Immature natural killer cell (primary cell): ENCODE data around the gene HAT1. TPM values are rescaled to one million over a fixed set of nuclear protein-coding genes. Genes with fewer than 3 reads are reported as not detected.
"Not testable (repeated sequence)": the region's sequence is repeated elsewhere in the genome, so short reads cannot be mapped to it uniquely, and the experiment has no call there.

Source experiments
- DNase-seq, 3 donors: peaks; one replicate each; pipeline ENCODE4 v3.0.0; 2022; ENCODE audit warnings: mixed read lengths in 1 of 3
- H3K27ac Mint-ChIP-seq, 6 donors: one replicate each; pipeline ENCODE4 v1.8.0; 2020; ENCODE audit warnings: mixed read lengths in 6 of 6, mild to moderate bottlenecking in 5 of 6, inconsistent platforms in 4 of 6, moderate library complexity in 3 of 6
- H3K27me3 Mint-ChIP-seq, 3 donors: one replicate each; pipeline ENCODE4 v1.8.0; 2020 to 2021; ENCODE audit warnings: low read depth in 3 of 3, mild to moderate bottlenecking in 3 of 3, mixed read lengths in 3 of 3, moderate library complexity in 3 of 3, inconsistent platforms in 1 of 3
- H3K36me3 Mint-ChIP-seq, 3 donors: one replicate each; pipeline ENCODE4 v1.8.0; 2020; ENCODE audit warnings: mixed read lengths in 3 of 3, inconsistent platforms in 2 of 3, mild to moderate bottlenecking in 2 of 3
- H3K4me1 Mint-ChIP-seq, 2 donors: one replicate each; pipeline ENCODE4 v1.8.0; 2020; ENCODE audit warnings: inconsistent platforms in 2 of 2, mild to moderate bottlenecking in 2 of 2, mixed read lengths in 2 of 2, moderate library complexity in 1 of 2
- H3K4me3 Mint-ChIP-seq, 5 donors: one replicate each; pipeline ENCODE4 v1.8.0; 2020; ENCODE audit warnings: mild to moderate bottlenecking in 5 of 5, mixed read lengths in 5 of 5, inconsistent platforms in 3 of 5, moderate library complexity in 3 of 5
- H3K9me3 Mint-ChIP-seq, 6 donors: one replicate each; pipeline ENCODE4 v1.8.0; 2020; ENCODE audit warnings: mild to moderate bottlenecking in 6 of 6, mixed read lengths in 6 of 6, inconsistent platforms in 4 of 6, moderate library complexity in 3 of 6
- polyA plus RNA-seq, 3 donors: library from polyadenylated mRNA; unstranded; fragments of 300-500 nt; fragmentation: Illumina TruSeq; gene quantifications; one replicate each; pipeline ENCODE4 v1.2.3, GENCODE V29; 2021

HAT1 gene
- polyA plus RNA-seq, 3 donors from 2014 or later: 49.0 to 103 (median 70.6) TPM

DNA sequence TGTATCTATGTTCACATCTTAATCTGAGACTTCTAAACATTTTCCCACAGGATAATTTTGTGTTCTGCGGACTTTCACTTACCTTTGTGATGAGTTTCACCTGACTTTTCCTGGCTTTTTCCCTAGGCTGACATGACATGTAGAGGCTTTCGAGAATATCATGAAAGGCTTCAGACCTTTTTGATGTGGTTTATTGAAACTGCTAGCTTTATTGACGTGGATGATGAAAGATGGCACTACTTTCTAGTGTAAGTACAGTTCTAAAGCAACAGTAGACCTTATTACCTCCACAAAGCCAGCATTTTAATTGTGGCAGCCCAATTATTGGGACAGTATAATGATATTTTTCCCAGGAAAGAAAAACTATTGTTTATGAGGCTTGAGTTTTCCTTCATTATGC lies 43.4 kb downstream of the HAT1 start:
- no peak overlapping the region for H3K4me3 Mint-ChIP-seq

DNA sequence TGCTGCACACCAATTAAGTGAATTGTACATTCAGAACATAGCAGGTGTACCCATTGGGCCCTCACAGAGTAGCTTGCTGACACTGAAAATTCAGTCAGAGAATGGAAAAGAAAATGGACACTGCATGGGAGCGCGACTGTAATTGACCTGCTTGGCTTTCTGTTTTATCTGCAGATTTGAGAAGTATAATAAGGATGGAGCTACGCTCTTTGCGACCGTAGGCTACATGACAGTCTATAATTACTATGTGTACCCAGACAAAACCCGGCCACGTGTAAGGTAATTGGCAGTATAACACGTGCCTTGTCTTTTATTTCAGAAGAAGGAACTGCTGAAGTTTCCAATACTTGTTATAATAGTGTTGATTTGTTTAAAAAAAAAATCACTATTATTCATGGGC lies 44.0 kb downstream of the HAT1 start:
- peaks cover 3 to 6% of the 10 kb centered on the region in 2 donors for H3K4me1 Mint-ChIP-seq
- H3K9me3 Mint-ChIP-seq: no peaks in the 10 kb centered on the region
- H3K4me3 Mint-ChIP-seq: no peak overlapping the region
- no peak for DNase-seq
- H3K27me3 Mint-ChIP-seq: no peaks in the 10 kb centered on the region
- peaks cover 8 to 24% (median 14%) of the 10 kb centered on the region in 3 donors for H3K36me3 Mint-ChIP-seq
- no peak overlapping the region for H3K27ac Mint-ChIP-seq

More for the DNA sequence above, 43.4 kb downstream of the HAT1 start:
- Mint-ChIP-seq H3K36me3 (peaks cover 8 to 23% (median 13%) of the 10 kb centered on the region in 3 donors), H3K4me1 (peaks cover 4 to 6% of the 10 kb centered on the region in 2 donors), H3K9me3 (no peaks in the 10 kb centered on the region), H3K27me3 (no peaks in the 10 kb centered on the region), H3K27ac (no peak overlapping the region)
- DNase-seq: no peak

DNA sequence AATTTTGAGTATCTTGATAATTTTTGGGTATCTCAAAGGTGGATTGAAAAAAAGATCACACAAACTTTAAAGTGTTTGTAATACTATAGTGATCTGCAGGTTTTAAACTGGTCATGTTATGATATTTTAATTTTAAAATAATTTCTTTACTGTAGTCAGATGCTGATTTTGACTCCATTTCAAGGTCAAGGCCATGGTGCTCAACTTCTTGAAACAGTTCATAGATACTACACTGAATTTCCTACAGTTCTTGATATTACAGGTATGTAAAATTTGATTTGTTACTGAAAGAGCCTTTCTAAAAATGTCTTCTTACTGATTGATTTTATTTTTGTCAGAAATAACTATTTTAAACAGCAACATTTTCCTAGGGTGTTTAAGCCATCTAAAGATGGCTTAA lies 44.4 kb downstream of the HAT1 start:
- no peak for DNase-seq
- no peaks in the 10 kb centered on the region for H3K27me3 Mint-ChIP-seq
- H3K4me1 Mint-ChIP-seq: peaks cover 3 to 6% of the 10 kb centered on the region in 2 donors
- H3K4me3 Mint-ChIP-seq: no peak overlapping the region
- no peaks in the 10 kb centered on the region for H3K9me3 Mint-ChIP-seq
- no peak overlapping the region for H3K27ac Mint-ChIP-seq
- H3K36me3 Mint-ChIP-seq: peaks cover 8 to 28% (median 16%) of the 10 kb centered on the region in 3 donors

DNA sequence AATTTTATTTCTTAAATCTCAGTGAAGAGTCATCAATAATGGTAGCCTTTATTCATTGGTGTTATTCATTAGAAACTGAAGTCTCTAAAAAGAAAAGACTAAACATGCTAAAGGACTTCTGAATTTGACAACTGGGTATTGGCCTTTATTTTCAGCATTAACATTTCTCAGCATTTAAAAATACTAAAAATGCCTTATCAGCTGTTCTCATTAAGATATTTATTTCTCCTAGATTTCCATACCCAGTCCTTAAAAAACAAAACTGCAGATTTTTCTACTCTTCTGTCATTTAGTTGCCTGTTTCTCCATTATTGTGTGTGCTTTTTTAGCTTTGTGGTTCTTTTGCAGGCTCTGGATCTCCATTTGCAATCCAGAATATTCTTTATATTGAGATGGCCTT lies 46.2 kb downstream of the HAT1 start:
- Mint-ChIP-seq H3K27me3 (no peaks in the 10 kb centered on the region), H3K27ac (peak overlapping the region in 2 of 6 donors; percentile 28 to 78), H3K4me3 (no peak overlapping the region), H3K36me3 (peaks cover 8 to 35% (median 20%) of the 10 kb centered on the region in 3 donors), H3K4me1 (peaks cover 0 to under 1% of the 10 kb centered on the region in 2 donors), H3K9me3 (no peaks in the 10 kb centered on the region)
- DNase-seq: no peak

DNA sequence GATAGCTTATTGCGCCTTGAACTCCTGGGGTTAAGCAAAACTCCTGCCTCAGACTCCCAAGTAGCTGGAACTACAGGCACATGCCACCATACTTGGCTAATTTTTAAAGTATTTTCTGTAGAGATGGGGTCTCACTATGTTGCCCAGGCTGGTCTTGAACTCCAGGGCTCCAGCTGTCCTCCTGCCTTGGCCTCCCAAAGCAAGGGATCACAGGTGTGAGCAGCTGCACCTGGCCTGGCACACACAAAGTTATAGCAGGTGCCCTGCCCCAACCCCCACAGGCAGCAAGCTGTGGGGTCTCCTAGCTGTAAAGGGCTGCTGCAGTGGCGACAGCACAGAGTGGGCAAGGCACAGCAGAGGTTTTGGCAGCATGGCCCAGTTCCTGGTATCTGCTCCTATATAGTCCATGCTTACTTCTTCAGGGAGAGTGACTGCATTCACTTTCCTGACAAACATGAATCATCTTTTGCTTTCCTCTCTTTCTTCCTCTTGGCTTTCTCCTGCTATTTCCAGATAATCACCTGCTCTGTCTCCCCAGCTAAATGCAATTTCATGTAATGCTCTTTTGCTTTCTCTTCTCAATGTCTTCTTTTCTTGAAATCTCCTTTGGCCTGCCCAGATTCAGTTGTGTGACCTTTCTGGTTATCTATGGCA lies 50.2 kb downstream of the HAT1 start:
- peak overlapping the region in 2 of 6 donors; percentile 0 to 2 for H3K27ac Mint-ChIP-seq
- peaks cover 12 to 29% (median 12%) of the 10 kb centered on the region in 3 donors for H3K36me3 Mint-ChIP-seq
- no peaks in the 10 kb centered on the region for H3K27me3 Mint-ChIP-seq
- no peak for DNase-seq
- H3K4me1 Mint-ChIP-seq: no peaks in the 10 kb centered on the region
- H3K9me3 Mint-ChIP-seq: no peaks in the 10 kb centered on the region
- no peak overlapping the region for H3K4me3 Mint-ChIP-seq

DNA sequence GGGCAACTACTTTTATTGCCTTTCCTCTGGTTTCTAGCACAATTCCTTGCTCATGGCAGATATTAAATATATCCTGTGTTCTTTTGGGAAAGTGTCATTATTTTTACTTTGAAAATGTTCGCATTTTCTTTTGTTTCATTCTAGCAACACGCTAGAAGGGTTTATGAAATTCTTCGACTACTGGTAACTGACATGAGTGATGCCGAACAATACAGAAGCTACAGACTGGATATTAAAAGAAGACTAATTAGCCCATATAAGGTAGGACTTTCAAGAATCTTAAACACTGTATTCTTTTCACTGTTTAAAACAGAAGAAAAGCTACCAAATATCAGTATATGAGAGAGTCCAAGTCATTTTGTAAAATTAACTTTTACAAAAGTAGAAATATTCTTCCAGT lies 56.8 kb downstream of the HAT1 start:
- no peaks in the 10 kb centered on the region for H3K27me3 Mint-ChIP-seq
- H3K4me3 Mint-ChIP-seq: no peak overlapping the region
- peaks cover 33 to 43% (median 41%) of the 10 kb centered on the region in 3 donors for H3K36me3 Mint-ChIP-seq
- no peaks in the 10 kb centered on the region for H3K4me1 Mint-ChIP-seq
- peak overlapping the region in 1 of 6 donors; percentile 42 for H3K27ac Mint-ChIP-seq
- DNase-seq: no peak
- no peaks in the 10 kb centered on the region for H3K9me3 Mint-ChIP-seq

DNA sequence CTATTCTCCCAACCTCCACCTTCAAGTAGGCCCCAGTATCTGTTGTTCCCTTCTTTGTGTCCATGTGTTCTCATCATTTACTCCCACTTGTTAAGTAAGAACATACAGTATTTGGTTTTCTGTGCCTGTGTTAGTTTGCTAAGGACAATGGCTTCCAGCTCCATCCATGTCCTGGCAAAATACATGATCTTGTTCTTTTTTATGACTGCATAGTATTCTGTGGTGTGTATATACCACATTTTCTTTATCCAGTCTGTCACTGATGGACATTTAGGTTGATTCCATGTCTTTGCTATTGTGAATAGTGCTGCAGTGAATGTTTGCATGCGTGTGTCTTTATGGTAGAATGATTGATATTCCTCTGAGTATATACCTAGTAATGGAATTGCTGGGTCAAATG lies 61.7 kb downstream of the HAT1 start:
- H3K4me3 Mint-ChIP-seq, H3K27me3 Mint-ChIP-seq, H3K27ac Mint-ChIP-seq: not testable (repeated sequence)

DNA sequence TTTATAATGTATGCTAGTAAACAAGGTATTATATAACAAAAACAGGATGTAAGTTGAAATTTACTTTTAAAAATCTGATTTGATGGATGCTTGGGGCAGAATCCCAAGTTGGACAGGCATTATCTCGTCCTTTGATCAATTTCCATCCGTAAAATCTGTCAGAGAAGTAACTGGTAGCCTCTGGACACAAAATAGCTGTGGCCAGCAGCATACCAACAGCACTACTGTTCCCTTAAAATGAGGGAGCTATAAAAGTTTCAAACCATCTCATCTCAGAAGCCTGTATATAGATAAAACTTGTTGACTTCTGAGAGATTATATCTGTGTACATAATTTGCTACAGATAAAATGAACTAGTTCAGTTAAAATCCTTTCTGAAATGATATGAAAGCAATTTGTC lies 62.8 kb downstream of the HAT1 start:
- Mint-ChIP-seq H3K4me3 (no peak overlapping the region), H3K36me3 (peaks cover 16 to 29% (median 16%) of the 10 kb centered on the region in 3 donors), H3K27me3 (no peaks in the 10 kb centered on the region), H3K27ac (no peak overlapping the region), H3K9me3 (no peaks in the 10 kb centered on the region), H3K4me1 (no peaks in the 10 kb centered on the region)
- no peak for DNase-seq

More for the DNA sequence above, 61.7 kb downstream of the HAT1 start:
- DNase-seq, H3K4me1 Mint-ChIP-seq, H3K9me3 Mint-ChIP-seq: not testable (repeated sequence)
- H3K36me3 Mint-ChIP-seq: peaks cover 16 to 36% (median 26%) of the 10 kb centered on the region in 3 donors

DNA sequence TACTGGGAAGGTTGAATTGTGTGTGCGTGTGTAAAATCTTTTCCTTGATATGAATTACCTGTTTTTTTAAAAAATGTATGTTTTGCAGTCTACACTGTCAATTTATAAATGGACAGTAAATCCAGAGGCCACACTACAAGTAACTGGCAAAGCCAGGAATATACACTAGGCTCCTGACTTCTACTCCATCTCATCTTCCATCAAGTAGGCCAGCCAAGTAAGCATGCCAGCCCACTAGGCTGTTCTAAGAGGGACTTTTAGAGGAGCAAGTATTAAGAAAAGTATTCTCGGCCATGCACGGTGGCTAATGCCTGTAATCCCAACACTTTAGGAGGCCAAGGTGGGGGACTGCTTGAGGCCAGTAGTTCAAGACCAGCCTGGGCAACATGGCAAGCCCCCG lies 64.5 kb downstream of the HAT1 start:
- no peak overlapping the region for H3K27ac Mint-ChIP-seq
- H3K4me1 Mint-ChIP-seq: no peaks in the 10 kb centered on the region
- no peaks in the 10 kb centered on the region for H3K9me3 Mint-ChIP-seq
- H3K36me3 Mint-ChIP-seq: peaks cover 16 to 26% (median 16%) of the 10 kb centered on the region in 3 donors
- H3K27me3 Mint-ChIP-seq: no peaks in the 10 kb centered on the region
- no peak for DNase-seq
- H3K4me3 Mint-ChIP-seq: no peak overlapping the region

DNA sequence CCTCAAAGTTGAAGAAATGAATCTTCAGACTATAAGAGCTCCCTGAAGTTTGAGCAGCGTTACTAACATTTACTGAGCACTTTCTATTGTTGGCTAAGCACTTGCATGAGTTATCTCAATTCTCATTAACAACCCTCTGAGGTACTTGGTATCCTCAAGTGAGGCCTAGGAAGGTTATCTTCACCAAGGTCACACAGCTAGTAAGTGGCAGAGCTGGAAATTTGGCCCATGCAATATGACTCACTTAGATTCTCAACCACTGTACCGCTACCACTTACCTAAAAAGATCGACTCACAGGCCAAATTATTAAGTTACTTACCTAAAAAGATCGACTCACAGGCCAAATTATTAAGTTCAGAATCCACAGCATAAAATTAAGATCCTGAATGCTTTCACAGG lies 68.8 kb downstream of the HAT1 start:
- no peak for DNase-seq
- Mint-ChIP-seq H3K27me3 (peaks cover 2 to 4% (median 3%) of the 10 kb centered on the region in 3 donors), H3K4me3 (no peak overlapping the region), H3K9me3 (no peaks in the 10 kb centered on the region), H3K27ac (no peak overlapping the region), H3K36me3 (peaks cover 0 to under 1% (median 0%) of the 10 kb centered on the region in 3 donors), H3K4me1 (no peaks in the 10 kb centered on the region)

DNA sequence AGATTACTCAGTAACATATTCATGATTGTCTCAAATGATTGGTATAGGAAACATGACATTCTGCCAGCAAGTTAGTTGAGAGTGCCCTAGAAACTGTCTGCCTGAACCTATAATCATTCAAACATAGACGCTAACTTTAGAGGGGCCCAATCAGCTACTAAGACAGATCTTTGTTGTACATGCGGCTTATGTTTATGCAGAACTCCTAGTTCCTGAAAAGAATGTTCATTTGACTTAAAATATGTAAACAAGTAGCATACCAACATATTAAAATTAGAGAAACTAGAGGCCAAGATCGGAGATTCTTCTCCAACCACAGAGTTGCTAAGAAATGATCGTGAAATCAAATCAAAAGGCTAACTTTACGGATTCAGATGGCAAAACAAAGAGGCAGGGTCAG lies 73.3 kb downstream of the HAT1 start:
- Mint-ChIP-seq H3K27me3 (peaks cover 5 to 13% (median 5%) of the 10 kb centered on the region in 3 donors), H3K27ac (no peak overlapping the region), H3K36me3 (no peaks in the 10 kb centered on the region), H3K9me3 (no peaks in the 10 kb centered on the region), H3K4me1 (peaks cover 12 to 17% of the 10 kb centered on the region in 2 donors), H3K4me3 (no peak overlapping the region)
- no peak for DNase-seq

DNA sequence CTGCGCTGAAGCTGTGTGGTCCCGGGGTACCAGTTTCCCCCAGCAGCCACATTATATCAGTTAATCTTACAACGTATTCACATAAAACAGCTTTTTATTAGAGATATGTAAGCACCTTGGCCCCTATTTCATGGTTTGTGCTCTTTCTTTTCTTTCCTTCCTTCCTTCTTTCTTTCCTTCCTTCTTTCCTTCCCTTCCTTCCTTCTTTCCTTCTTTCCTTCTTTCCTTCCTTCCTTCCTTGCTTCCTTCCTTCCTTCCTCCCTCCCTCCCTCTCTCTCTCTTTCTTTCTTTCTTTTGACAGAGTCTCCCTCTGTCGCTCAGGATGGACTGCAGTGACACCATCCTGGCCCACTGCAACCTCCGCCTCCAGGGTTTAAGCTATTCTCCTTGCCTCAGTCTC lies 73.8 kb downstream of the HAT1 start:
- Mint-ChIP-seq H3K27ac (no peak overlapping the region), H3K9me3 (no peaks in the 10 kb centered on the region), H3K4me3 (no peak overlapping the region), H3K27me3 (peaks cover 5 to 13% (median 5%) of the 10 kb centered on the region in 3 donors), H3K4me1 (peaks cover 12 to 18% of the 10 kb centered on the region in 2 donors), H3K36me3 (no peaks in the 10 kb centered on the region)
- DNase-seq: no peak

DNA sequence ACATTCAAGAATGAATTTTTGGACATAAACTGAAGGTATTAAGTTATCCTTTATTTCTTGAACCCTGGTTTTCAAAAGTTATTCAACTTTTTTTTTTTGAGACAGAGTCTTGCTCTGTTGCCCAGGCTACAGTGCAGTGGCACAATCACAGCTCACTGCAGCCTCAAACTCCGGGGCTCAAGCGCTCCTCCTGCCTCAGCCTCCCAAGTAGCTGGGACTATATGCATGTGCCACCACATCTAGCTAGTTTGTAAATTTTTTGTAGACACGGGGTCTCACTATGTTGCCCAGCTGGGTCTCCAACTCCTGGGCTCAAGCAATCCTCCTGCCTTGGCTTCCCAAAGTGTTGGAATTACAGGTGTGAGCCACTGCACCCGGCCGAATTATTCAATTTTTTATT lies 74.8 kb downstream of the HAT1 start:
- H3K4me3 Mint-ChIP-seq, H3K9me3 Mint-ChIP-seq, H3K27ac Mint-ChIP-seq, DNase-seq, H3K36me3 Mint-ChIP-seq: not testable (repeated sequence)
- Mint-ChIP-seq H3K27me3 (peaks cover 5 to 13% (median 5%) of the 10 kb centered on the region in 3 donors), H3K4me1 (peaks cover 12 to 18% of the 10 kb centered on the region in 2 donors)

DNA sequence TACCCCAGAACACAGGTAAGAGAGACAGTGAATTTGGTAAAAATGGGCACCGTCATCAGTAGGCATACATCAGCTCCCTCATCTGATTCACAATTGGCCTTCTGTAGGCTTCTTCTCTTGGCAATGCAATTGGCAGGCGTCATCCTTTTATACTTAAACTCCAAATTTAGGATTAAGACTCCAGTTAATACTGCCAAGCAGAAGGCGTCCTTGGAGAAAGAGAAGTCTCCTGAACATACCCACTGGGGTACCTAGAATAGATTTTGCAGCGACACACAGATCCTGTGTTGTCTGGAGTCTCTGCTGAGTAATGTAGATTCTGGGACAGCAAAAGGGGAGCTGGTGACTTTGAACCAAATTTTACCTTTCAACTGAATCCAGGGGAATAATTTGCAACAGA lies 76.9 kb downstream of the HAT1 start:
- Mint-ChIP-seq H3K27me3 (peaks cover 5 to 10% (median 5%) of the 10 kb centered on the region in 3 donors), H3K9me3 (no peaks in the 10 kb centered on the region), H3K4me1 (peaks cover 12 to 18% of the 10 kb centered on the region in 2 donors), H3K4me3 (peak overlapping the region; percentile 77 to 96 (median 85)), H3K36me3 (no peaks in the 10 kb centered on the region), H3K27ac (peak overlapping the region in 4 of 6 donors; percentile 34 to 73 (median 70))
- DNase-seq: no peak
